H9 (cell line): ENCODE results near the gene SDK2. TPM values are rescaled to one million over a fixed set of nuclear protein-coding genes. Genes with fewer than 3 reads are reported as not detected.

Experiments used
- DNase-seq: peaks from one replicate; pipeline ENCODE4 v3.0.0-alpha.2; 2017
- H2AFZ ChIP-seq: one replicate; pipeline ENCODE4 v1.6.1; 2013; ENCODE audit warnings: mild to moderate bottlenecking, low read length, control low read depth, moderate library complexity
- H2AK5ac ChIP-seq: 2 replicates; pipeline ENCODE4 v1.6.1; 2013; ENCODE audit warnings: low read length, control low read depth, mixed read lengths; ENCODE audit not compliant: insufficient read length
- H2BK120ac ChIP-seq: one replicate; pipeline ENCODE4 v1.6.1; 2013; ENCODE audit warnings: low read depth, mild to moderate bottlenecking, low read length, control low read depth, inconsistent platforms; ENCODE audit not compliant: poor library complexity, severe bottlenecking
- H2BK12ac ChIP-seq: 2 replicates; pipeline ENCODE4 v1.6.1; 2013; ENCODE audit warnings: low read length, control low read depth, mixed read lengths, low read depth; ENCODE audit not compliant: insufficient read length
- H2BK15ac ChIP-seq: 2 replicates; pipeline ENCODE4 v1.6.1; 2013; ENCODE audit warnings: low read depth, low read length, control low read depth
- H2BK20ac ChIP-seq: one replicate; pipeline ENCODE4 v1.6.1; 2013; ENCODE audit warnings: low read depth, mild to moderate bottlenecking, low read length, control low read depth, inconsistent platforms; ENCODE audit not compliant: poor library complexity, severe bottlenecking
- H2BK5ac ChIP-seq: 2 replicates; pipeline ENCODE4 v1.6.1; 2013; ENCODE audit warnings: low read length, control low read depth, mixed read lengths; ENCODE audit not compliant: insufficient read length
- H3K14ac ChIP-seq: 2 replicates; pipeline ENCODE4 v1.6.1; 2013; ENCODE audit warnings: low read length, control low read depth; ENCODE audit not compliant: insufficient read depth
- H3K18ac ChIP-seq: 2 replicates; pipeline ENCODE4 v1.6.1; 2013; ENCODE audit warnings: low read depth, mild to moderate bottlenecking, mixed read lengths, low read length, control low read depth; ENCODE audit not compliant: insufficient read length
- H3K23ac ChIP-seq: 2 replicates; pipeline ENCODE4 v1.6.1; 2013; ENCODE audit warnings: low read length, control low read depth, mixed read lengths, low read depth; ENCODE audit not compliant: insufficient read length
- H3K23me2 ChIP-seq: 2 replicates; pipeline ENCODE4 v1.6.1; 2013; ENCODE audit warnings: low read depth, mild to moderate bottlenecking, mixed read lengths, low read length, control low read depth; ENCODE audit not compliant: insufficient read length, poor library complexity, severe bottlenecking
- H3K27ac ChIP-seq: 2 replicates; pipeline ENCODE4 v1.5.1; 2013; ENCODE audit warnings: low read length, control low read depth, mixed read lengths, low read depth; ENCODE audit not compliant: insufficient read length
- H3K27me3 ChIP-seq: 2 replicates; pipeline ENCODE4 v1.6.1; 2013; ENCODE audit warnings: low read length, control low read depth, inconsistent platforms; ENCODE audit not compliant: insufficient read depth
- H3K4ac ChIP-seq: 2 replicates; pipeline ENCODE4 v1.6.1; 2013; ENCODE audit warnings: low read depth, mild to moderate bottlenecking, control low read depth, inconsistent platforms, low read length, moderate library complexity
- H3K4me1 ChIP-seq: 2 replicates; pipeline ENCODE4 v1.6.1; 2013; ENCODE audit warnings: low read length, control low read depth, inconsistent platforms; ENCODE audit not compliant: insufficient read depth
- H3K4me2 ChIP-seq: 2 replicates; pipeline ENCODE4 v1.6.1; 2013; ENCODE audit warnings: low read length, control low read depth, mixed read lengths; ENCODE audit not compliant: insufficient read length, insufficient read depth
- H3K56ac ChIP-seq: 2 replicates; pipeline ENCODE4 v1.6.1; 2013; ENCODE audit warnings: low read depth, mild to moderate bottlenecking, mixed read lengths, low read length, control low read depth; ENCODE audit not compliant: insufficient read length
- H3K79me1 ChIP-seq: 2 replicates; pipeline ENCODE4 v1.6.1; 2013; ENCODE audit warnings: low read depth, mild to moderate bottlenecking, moderate library complexity, low read length, control low read depth, inconsistent platforms; ENCODE audit not compliant: insufficient read depth, poor library complexity, severe bottlenecking
- H3K79me2 ChIP-seq: 2 replicates; pipeline ENCODE4 v1.6.1; 2013; ENCODE audit warnings: low read length, control low read depth, inconsistent platforms; ENCODE audit not compliant: insufficient read depth
- H3K9ac ChIP-seq: 2 replicates; pipeline ENCODE4 v1.6.1; 2013; ENCODE audit warnings: low read length, control low read depth, mixed read lengths; ENCODE audit not compliant: insufficient read length; ENCODE audit errors: extremely low read depth
- H3K9me3 ChIP-seq: one replicate; pipeline ENCODE4 v1.6.1; 2013; ENCODE audit warnings: low read depth, low read length, inconsistent platforms; ENCODE audit not compliant: control insufficient read depth
- H3T11ph ChIP-seq: one replicate; pipeline ENCODE4 v1.6.1; 2013; ENCODE audit warnings: mild to moderate bottlenecking, low read length, control low read depth, inconsistent platforms
- H4K20me1 ChIP-seq: one replicate; pipeline ENCODE4 v1.6.1; 2013; ENCODE audit not compliant: control insufficient read depth, insufficient read length, insufficient read depth
- H4K5ac ChIP-seq: 2 replicates; pipeline ENCODE4 v1.6.1; 2013; ENCODE audit warnings: low read depth, mild to moderate bottlenecking, mixed read lengths, low read length, control low read depth; ENCODE audit not compliant: insufficient read length
- H4K8ac ChIP-seq: replicated peaks from 2 replicates; pipeline ENCODE4 v1.6.1; 2013; ENCODE audit warnings: low read length, control low read depth, mixed read lengths, low read depth; ENCODE audit not compliant: insufficient read length
- H4K91ac ChIP-seq: 2 replicates; pipeline ENCODE4 v1.6.1; 2013; ENCODE audit warnings: low read depth, mild to moderate bottlenecking, moderate library complexity, mixed read lengths, low read length, control low read depth; ENCODE audit not compliant: insufficient read length
- H3K27ac Mint-ChIP-seq, 3 experiments: 2 replicates in 2 of 3; 3 replicates in 1 of 3; pipeline ENCODE4 v1.8.0; 2020 to 2021; ENCODE audit warnings: mixed read lengths in 3 of 3, mild to moderate bottlenecking in 1 of 3, moderate library complexity in 1 of 3
- H3K27me3 Mint-ChIP-seq: 2 replicates; pipeline ENCODE4 v1.8.0; 2021; ENCODE audit warnings: low read depth, mild to moderate bottlenecking, moderate library complexity, mixed read lengths
- H3K36me3 Mint-ChIP-seq, 3 experiments: 2 replicates in 2 of 3; 3 replicates in 1 of 3; pipeline ENCODE4 v1.8.0; 2020 to 2021; ENCODE audit warnings: low read depth in 3 of 3, mixed read lengths in 3 of 3; ENCODE audit not compliant: insufficient read depth in 1 of 3
- H3K4me1 Mint-ChIP-seq, 2 experiments: 2 replicates each; pipeline ENCODE4 v1.8.0; 2020; ENCODE audit warnings: mixed read lengths in 2 of 2
- H3K4me3 Mint-ChIP-seq, 2 experiments: 2 replicates in 1 of 2; 3 replicates in 1 of 2; pipeline ENCODE4 v1.8.0; 2020 to 2021; ENCODE audit warnings: mild to moderate bottlenecking in 2 of 2, mixed read lengths in 2 of 2, moderate library complexity in 1 of 2
- H3K9me3 Mint-ChIP-seq, 2 experiments: 2 replicates in 1 of 2; 3 replicates in 1 of 2; pipeline ENCODE4 v1.8.0; 2020; ENCODE audit warnings: mild to moderate bottlenecking in 2 of 2, mixed read lengths in 2 of 2, moderate library complexity in 1 of 2
- CTCF ChIP-seq: fragments of 200-600 bp; sonication (generic); conservative IDR thresholded peaks from 3 replicates; pipeline ENCODE4 v1.8.0; 2021; ENCODE audit warnings: antibody characterized with exemption, mild to moderate bottlenecking
- WGBS: extraction: QIAGEN DNeasy Blood & Tissue Kit; methylation state at CpG from one replicate; pipeline ENCODE4 v1.1.7; 2013; ENCODE audit warnings: missing lambda C conversion rate, low lambda C conversion rate, mixed read lengths; ENCODE audit not compliant: insufficient read length; ENCODE audit errors: extremely low coverage; 5-methylcytosine and 5-hydroxymethylcytosine counted together
- total RNA-seq: library from RNA; stranded (reverse); gene quantifications from 2 replicates; pipeline ENCODE4 v1.2.1, GENCODE V29; 2021

The SDK2 gene
- total RNA-seq, 1 experiment from 2014 or later, result 9.1 TPM

DNA sequence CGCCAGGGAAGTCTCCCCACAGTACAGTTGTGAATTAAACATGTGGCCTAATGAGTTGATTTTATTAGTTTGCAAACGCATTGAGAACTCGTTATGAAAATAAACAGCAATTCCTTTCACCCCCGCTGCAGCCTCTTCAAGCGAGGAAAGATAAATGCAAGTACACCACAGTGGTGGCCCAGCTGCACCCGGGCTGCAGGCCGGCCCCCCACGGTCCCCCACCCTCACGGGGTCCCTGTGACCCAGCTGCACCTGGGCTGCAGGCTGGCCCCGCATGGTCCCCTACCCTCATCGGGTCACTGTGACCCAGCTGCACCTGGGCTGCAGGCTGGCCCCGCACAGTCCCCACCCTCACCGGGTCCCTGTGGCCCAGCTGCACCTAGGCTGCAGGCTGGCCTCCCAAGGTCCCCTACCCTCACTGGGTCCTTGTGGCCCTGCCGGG is 32.2 kb downstream of the SDK2 start:
- peaks cover 2% of the 10 kb centered on the region for H4K20me1 ChIP-seq
- H4K5ac ChIP-seq, result no peak overlapping the region
- no peak overlapping the region; the same call in 1 of the 2 replicates for H3K14ac ChIP-seq
- Mint-ChIP-seq H3K4me1 (peaks cover 56 to 69% of the 10 kb centered on the region in 2 experiments), H3K9me3 (no peaks in the 10 kb centered on the region), H3K36me3 (peaks cover 0 to 8% (median 2%) of the 10 kb centered on the region in 3 experiments; a peak in 2 of 7 replicates), H3K4me3 (no peak overlapping the region; a peak in 1 of 5 replicates), H3K27ac (no peak overlapping the region; a peak in 1 of 7 replicates), H3K27me3 (peaks cover 7% of the 10 kb centered on the region)
- no peak overlapping the region for H3T11ph ChIP-seq
- H3K4ac ChIP-seq, result no peak overlapping the region
- H2BK12ac ChIP-seq, result no peak overlapping the region
- H3K27me3 ChIP-seq, result no peaks in the 10 kb centered on the region
- H3K18ac ChIP-seq, result no peak overlapping the region
- peaks cover 8% of the 10 kb centered on the region for H3K4me1 ChIP-seq
- H3K23me2 ChIP-seq, result no peaks in the 10 kb centered on the region
- no peak for TF ChIP-seq CTCF
- no peak overlapping the region for H3K4me2 ChIP-seq
- H3K27ac ChIP-seq, result no peak overlapping the region
- no peak overlapping the region for H4K8ac ChIP-seq
- H3K9me3 ChIP-seq, result no peaks in the 10 kb centered on the region
- no peak overlapping the region for H2BK15ac ChIP-seq
- DNase-seq, result no peak
- H2AFZ ChIP-seq, result no peak overlapping the region
- H2BK5ac ChIP-seq, result no peak overlapping the region
- no CpG with 5 or more reads among the region's 14 CpGs for WGBS
- H2BK20ac ChIP-seq, result no peak overlapping the region
- no peak overlapping the region for H3K9ac ChIP-seq
- no peaks in the 10 kb centered on the region for H3K79me1 ChIP-seq
- no peak overlapping the region for H4K91ac ChIP-seq
- H2AK5ac ChIP-seq, result no peak overlapping the region
- H2BK120ac ChIP-seq, result no peak overlapping the region
- no peak overlapping the region for H3K23ac ChIP-seq
- H3K56ac ChIP-seq, result no peak overlapping the region
- no peaks in the 10 kb centered on the region for H3K79me2 ChIP-seq
